HEK293 (cell line): ENCODE measurements around the gene CLASP2.

Experiments
- CTCF ChIP-seq: fragments of 450-650 bp; formaldehyde crosslinking; IDR thresholded peaks from 2 replicates; pipeline ENCODE4 v1.5.1; 2016; ENCODE audit warnings: missing biosample characterization, missing genetic modification characterization
- PATZ1 ChIP-seq: fragments of 450-650 bp; formaldehyde crosslinking; IDR thresholded peaks from 2 replicates; pipeline ENCODE4 v1.5.1; 2016; ENCODE audit warnings: missing biosample characterization, missing genetic modification characterization
- ZNF660 ChIP-seq: fragments of 450-650 bp; IDR thresholded peaks from 2 replicates; pipeline ENCODE4 v1.5.1; 2018; ENCODE audit warnings: missing biosample characterization, mild to moderate bottlenecking, missing genetic modification characterization
- ZNF768 ChIP-seq: fragments of 450-650 bp; formaldehyde crosslinking; IDR thresholded peaks from 2 replicates; pipeline ENCODE4 v1.5.1; 2018; ENCODE audit warnings: missing biosample characterization, mild to moderate bottlenecking, missing genetic modification characterization
- TF ChIP-seq, protein P1 (sequence below): fragments of 450-650 bp; formaldehyde crosslinking; IDR thresholded peaks from 2 replicates; pipeline ENCODE4 v1.5.1; 2016; ENCODE audit warnings: missing biosample characterization, missing genetic modification characterization
- TF ChIP-seq, protein P2 (sequence below): fragments of 450-650 bp; IDR thresholded peaks from 2 replicates; pipeline ENCODE4 v1.5.1; 2018; ENCODE audit warnings: missing biosample characterization, mild to moderate bottlenecking, missing genetic modification characterization

- TF ChIP-seq CTCF (tag by site-specific recombination), result no peak
- TF ChIP-seq, protein P1, sequence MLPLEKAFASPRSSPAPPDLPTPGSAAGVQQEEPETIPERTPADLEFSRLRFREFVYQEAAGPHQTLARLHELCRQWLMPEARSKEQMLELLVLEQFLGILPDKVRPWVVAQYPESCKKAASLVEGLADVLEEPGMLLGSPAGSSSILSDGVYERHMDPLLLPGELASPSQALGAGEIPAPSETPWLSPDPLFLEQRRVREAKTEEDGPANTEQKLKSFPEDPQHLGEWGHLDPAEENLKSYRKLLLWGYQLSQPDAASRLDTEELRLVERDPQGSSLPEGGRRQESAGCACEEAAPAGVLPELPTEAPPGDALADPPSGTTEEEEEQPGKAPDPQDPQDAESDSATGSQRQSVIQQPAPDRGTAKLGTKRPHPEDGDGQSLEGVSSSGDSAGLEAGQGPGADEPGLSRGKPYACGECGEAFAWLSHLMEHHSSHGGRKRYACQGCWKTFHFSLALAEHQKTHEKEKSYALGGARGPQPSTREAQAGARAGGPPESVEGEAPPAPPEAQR, result no peak
- no peak for TF ChIP-seq ZNF660
- TF ChIP-seq ZNF768 (tag by site-specific recombination), result no peak
- TF ChIP-seq, protein P2, sequence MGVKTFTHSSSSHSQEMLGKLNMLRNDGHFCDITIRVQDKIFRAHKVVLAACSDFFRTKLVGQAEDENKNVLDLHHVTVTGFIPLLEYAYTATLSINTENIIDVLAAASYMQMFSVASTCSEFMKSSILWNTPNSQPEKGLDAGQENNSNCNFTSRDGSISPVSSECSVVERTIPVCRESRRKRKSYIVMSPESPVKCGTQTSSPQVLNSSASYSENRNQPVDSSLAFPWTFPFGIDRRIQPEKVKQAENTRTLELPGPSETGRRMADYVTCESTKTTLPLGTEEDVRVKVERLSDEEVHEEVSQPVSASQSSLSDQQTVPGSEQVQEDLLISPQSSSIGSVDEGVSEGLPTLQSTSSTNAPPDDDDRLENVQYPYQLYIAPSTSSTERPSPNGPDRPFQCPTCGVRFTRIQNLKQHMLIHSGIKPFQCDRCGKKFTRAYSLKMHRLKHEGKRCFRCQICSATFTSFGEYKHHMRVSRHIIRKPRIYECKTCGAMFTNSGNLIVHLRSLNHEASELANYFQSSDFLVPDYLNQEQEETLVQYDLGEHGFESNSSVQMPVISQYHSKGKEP (tag by site-specific recombination), result no peak
- TF ChIP-seq PATZ1, result no peak
Observed at GRCh38 chr3:33690341-33690740, 27.7 kb downstream of the CLASP2 start.
